ENCODE data around the gene LDB2.

The LDB2 gene

DNA sequence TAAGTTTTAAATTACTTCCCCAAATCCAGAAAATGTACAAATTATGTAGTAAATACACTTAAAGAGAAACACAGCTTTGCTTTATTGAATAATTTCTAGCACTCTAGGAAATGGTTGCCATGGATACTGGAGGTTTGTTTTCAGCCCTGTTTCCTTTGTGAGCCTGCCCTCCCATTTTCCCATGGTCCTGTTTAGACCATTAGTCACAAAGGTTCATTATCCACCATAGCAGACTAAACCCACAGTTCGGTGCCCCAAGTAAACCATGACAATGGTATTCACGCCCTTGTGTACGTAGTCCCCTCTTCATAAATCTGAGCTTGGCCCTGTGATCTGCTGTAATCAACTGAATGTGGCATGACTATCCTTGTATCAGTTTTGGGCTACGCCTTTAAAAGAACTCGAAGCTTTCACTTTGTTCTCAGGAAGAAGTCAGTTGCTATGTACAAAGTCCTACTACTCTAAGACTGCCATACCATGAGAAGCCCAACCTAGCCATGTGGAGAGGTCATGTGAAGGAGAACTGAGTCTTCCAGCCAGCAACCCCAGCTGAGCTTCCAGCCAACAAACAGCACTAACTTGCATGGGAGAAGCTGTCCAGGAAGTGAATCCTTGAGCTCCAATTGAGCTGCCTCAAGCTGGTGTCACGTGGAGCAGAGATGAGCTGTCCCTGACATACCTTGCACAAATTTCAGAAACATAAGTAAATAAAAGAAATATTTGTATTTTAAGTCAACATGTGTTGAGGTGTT is 300.4 kb downstream of the LDB2 start:
- TF ChIP-seq L3MBTL2 (conservative IDR thresholded peaks at IDR 0.05) = no peak
- TF ChIP-seq HDGF (IDR thresholded peaks at IDR 0.05; ENCODE audit: borderline replicate concordance) = no peak
- no peak for TF ChIP-seq BHLHE40 (IDR thresholded peaks at IDR 0.05; ENCODE audit: borderline replicate concordance)
- no peak for TF ChIP-seq FOXM1 (IDR thresholded peaks at IDR 0.05; ENCODE audit: borderline replicate concordance)
- ChIA-PET CTCF (no interaction called here), POLR2A (no interaction called here)
- DNase-seq (ENCODE audit: extremely low spot score) = no peak

DNA sequence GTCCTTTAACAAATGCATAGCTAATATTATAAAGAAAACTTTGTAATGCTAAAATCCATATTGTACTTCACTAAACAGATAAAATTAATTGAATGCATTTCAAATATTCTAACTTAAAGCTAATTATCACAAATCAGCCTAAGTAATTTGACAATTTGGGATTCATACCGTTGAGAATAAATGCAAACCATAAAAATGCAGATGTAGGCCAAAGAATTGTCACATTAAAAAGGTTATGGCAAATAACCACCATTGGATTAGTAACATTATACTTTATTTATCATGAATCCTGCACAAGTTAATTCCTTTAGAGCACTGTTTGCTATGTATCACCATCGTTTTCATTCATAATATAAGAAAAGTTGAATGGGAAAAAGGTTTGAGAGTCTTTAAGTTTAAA is 301.0 kb downstream of the LDB2 start:
- CTCF ChIA-PET = no interaction called here
- POLR2A ChIA-PET = no interaction called here
- DNase-seq (ENCODE audit: extremely low spot score) = no peak
- TF ChIP-seq CTBP1 (IDR thresholded peaks at IDR 0.05; ENCODE audit: borderline replicate concordance) (no peak), FOXM1 (IDR thresholded peaks at IDR 0.05; ENCODE audit: borderline replicate concordance) (no peak), ARNT (IDR thresholded peaks at IDR 0.05) (no peak), TARDBP (IDR thresholded peaks at IDR 0.05) (no peak), SP1 (IDR thresholded peaks at IDR 0.05) (no peak), HDGF (IDR thresholded peaks at IDR 0.05; ENCODE audit: borderline replicate concordance) (no peak), FOXA1 (IDR thresholded peaks at IDR 0.05) (no peak), FOXK2 (IDR thresholded peaks at IDR 0.05) (no peak)

DNA sequence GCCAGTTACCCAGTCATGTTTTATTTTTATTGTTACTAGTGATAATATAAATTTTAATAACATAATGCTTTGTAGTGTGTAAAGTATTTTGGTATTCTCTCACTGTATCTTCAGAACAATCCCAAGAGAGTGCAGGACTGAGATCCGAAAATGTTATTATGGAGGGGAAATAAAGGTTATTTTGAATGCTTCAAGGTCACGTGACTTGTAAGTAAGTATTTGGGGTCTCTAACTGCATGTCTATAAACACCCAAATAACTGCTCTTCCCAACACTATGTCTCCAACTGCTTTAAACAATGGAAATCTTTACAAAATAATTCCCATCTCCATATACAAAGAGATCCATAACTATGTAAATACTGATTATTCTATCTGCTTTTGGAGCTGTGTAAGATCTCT is 302.2 kb downstream of the LDB2 start:
- TF ChIP-seq NFRKB (IDR thresholded peaks at IDR 0.05) = no peak
- no peak for TF ChIP-seq L3MBTL2 (conservative IDR thresholded peaks at IDR 0.05)
- CTCF ChIA-PET = no interaction called here
- no peak for DNase-seq (ENCODE audit: extremely low spot score)
- POLR2A ChIA-PET = no interaction called here

DNA sequence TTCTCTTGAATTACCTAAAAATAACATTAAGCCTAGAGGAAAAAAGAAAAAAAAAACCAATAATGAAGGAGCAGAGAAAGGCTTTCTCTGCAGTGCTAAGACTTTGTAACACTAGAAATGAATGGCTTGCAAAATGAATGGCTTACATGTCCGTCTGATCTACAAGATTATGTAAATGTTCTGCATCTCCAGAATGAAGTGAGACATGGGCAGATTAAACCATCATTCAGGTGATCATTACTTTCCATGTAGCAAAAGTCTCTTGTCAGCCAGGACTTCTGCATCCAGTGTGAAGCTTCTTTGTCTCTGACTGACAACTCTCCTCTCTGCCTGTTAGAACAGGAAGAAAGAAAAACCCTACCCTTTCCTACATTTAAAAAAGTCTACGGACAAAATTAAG is 304.3 kb downstream of the LDB2 start:
- POLR2A ChIA-PET = no interaction called here
- TF ChIP-seq ELF4 (IDR thresholded peaks at IDR 0.05) (no peak), NFRKB (IDR thresholded peaks at IDR 0.05) (no peak), BHLHE40 (IDR thresholded peaks at IDR 0.05; ENCODE audit: borderline replicate concordance) (no peak), FOXK2 (IDR thresholded peaks at IDR 0.05) (no peak), ARNT (IDR thresholded peaks at IDR 0.05) (no peak), ZNF384 (IDR thresholded peaks at IDR 0.05) (no peak), HDGF (IDR thresholded peaks at IDR 0.05; ENCODE audit: borderline replicate concordance) (no peak), FOXM1 (IDR thresholded peaks at IDR 0.05; ENCODE audit: borderline replicate concordance) (no peak), FOXA1 (IDR thresholded peaks at IDR 0.05) (no peak), CTBP1 (IDR thresholded peaks at IDR 0.05; ENCODE audit: borderline replicate concordance) (no peak), SUZ12 (IDR thresholded peaks at IDR 0.05) (no peak), LEF1 (IDR thresholded peaks at IDR 0.05; ENCODE audit: borderline replicate concordance) (no peak), TARDBP (IDR thresholded peaks at IDR 0.05) (no peak), SP1 (IDR thresholded peaks at IDR 0.05) (no peak), L3MBTL2 (conservative IDR thresholded peaks at IDR 0.05) (no peak)
- TF ChIP-seq, protein P1, sequence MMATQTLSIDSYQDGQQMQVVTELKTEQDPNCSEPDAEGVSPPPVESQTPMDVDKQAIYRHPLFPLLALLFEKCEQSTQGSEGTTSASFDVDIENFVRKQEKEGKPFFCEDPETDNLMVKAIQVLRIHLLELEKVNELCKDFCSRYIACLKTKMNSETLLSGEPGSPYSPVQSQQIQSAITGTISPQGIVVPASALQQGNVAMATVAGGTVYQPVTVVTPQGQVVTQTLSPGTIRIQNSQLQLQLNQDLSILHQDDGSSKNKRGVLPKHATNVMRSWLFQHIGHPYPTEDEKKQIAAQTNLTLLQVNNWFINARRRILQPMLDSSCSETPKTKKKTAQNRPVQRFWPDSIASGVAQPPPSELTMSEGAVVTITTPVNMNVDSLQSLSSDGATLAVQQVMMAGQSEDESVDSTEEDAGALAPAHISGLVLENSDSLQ (IDR thresholded peaks at IDR 0.05) = no peak
- CTCF ChIA-PET = interaction anchor here (1.0 kb wide), 1 partner anchor 12 kb away, joined by 3 read pairs; no protein-coding TSS in a partner anchor
- no peak for DNase-seq (ENCODE audit: extremely low spot score)

DNA sequence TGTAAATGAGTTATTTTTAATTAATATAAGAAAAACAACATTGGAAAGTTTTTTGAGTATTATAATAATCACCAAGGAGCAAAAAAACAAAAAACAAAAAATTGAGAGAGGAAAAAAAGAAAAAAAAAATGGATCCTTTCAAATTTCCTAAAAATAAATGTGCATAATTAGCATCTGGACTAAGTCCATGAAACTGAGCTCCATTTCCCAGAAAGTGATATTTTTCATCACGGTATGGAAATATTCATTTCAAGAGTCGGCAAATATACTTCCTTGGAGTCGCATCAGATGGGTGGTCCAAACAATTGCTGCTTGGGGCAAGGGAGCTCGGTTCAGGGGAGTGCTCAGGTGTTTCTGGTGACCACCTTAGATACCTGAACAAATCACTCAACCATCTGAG is 305.1 kb downstream of the LDB2 start:
- POLR2A ChIA-PET = no interaction called here
- CTCF ChIA-PET = no interaction called here
- no peak for TF ChIP-seq CTBP1 (IDR thresholded peaks at IDR 0.05; ENCODE audit: borderline replicate concordance)
- no peak for TF ChIP-seq TARDBP (IDR thresholded peaks at IDR 0.05)
- no peak for TF ChIP-seq ZNF384 (IDR thresholded peaks at IDR 0.05)
- no peak for TF ChIP-seq L3MBTL2 (conservative IDR thresholded peaks at IDR 0.05)
- no peak for TF ChIP-seq FOXK2 (IDR thresholded peaks at IDR 0.05)
- TF ChIP-seq LEF1 (IDR thresholded peaks at IDR 0.05; ENCODE audit: borderline replicate concordance) = no peak
- no peak for TF ChIP-seq NFRKB (IDR thresholded peaks at IDR 0.05)
- TF ChIP-seq ARNT (IDR thresholded peaks at IDR 0.05) = no peak
- TF ChIP-seq ELF4 (IDR thresholded peaks at IDR 0.05) = no peak
- TF ChIP-seq, protein P1 (IDR thresholded peaks at IDR 0.05) = no peak
- TF ChIP-seq BHLHE40 (IDR thresholded peaks at IDR 0.05; ENCODE audit: borderline replicate concordance) = no peak
- TF ChIP-seq SUZ12 (IDR thresholded peaks at IDR 0.05) = no peak
- no peak for TF ChIP-seq SP1 (IDR thresholded peaks at IDR 0.05)
- no peak for TF ChIP-seq FOXM1 (IDR thresholded peaks at IDR 0.05; ENCODE audit: borderline replicate concordance)
- DNase-seq (ENCODE audit: extremely low spot score) = no peak

DNA sequence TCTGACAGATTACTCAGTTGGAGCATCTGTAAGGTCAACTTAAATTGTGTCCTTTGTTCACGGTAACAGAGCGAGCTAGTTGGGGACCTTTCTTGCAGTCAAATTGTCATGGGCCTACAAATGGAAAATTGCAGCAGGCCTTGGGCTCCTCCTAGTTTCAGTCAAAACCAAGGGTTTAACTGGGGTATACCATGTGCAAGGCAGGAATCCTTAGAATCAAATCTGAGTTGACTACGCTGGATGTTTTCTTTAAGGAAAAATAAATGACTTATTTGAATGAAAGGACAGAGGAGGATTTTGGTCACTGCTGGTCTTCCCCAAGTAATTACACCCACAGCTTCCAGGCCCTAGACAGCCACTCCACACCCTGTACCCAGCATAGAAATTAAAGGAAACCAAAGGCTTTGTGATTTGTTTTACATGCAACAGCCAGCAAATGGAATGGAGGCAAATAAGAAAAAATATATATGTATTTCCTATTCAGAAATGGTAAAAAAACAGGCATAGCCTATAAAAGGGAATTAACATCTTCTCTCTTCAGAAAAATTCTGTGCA is 307.1 kb downstream of the LDB2 start:
- TF ChIP-seq FOXM1 (IDR thresholded peaks at IDR 0.05; ENCODE audit: borderline replicate concordance) (no peak), TARDBP (IDR thresholded peaks at IDR 0.05) (no peak), SP1 (IDR thresholded peaks at IDR 0.05) (no peak), ELF4 (IDR thresholded peaks at IDR 0.05) (no peak), BHLHE40 (IDR thresholded peaks at IDR 0.05; ENCODE audit: borderline replicate concordance) (no peak)
- TF ChIP-seq, protein P1 (IDR thresholded peaks at IDR 0.05) = no peak
- ChIA-PET POLR2A (no interaction called here), CTCF (no interaction called here)
- no peak for DNase-seq (ENCODE audit: extremely low spot score)
